GM12801 (cell line): ENCODE results near the gene DEPDC5.

ENCODE experiments used
- CTCF ChIP-seq: IDR thresholded peaks from one replicate; pipeline ENCODE4 v1.5.1; 2011; ENCODE audit warnings: control low read depth; ENCODE audit not compliant: insufficient read length; ENCODE audit errors: extremely low read depth

DEPDC5 gene

GRCh38 chr22:31881865-31882264 is 128.0 kb downstream of the DEPDC5 start:
- TF ChIP-seq CTCF, result no peak

- TF ChIP-seq CTCF, result no peak
Observed at GRCh38 chr22:31882971-31883370, 129.2 kb downstream of the DEPDC5 start.

GRCh38 chr22:31883989-31884388 is 130.2 kb downstream of the DEPDC5 start:
- no peak for TF ChIP-seq CTCF

- no peak for TF ChIP-seq CTCF
Observed at GRCh38 chr22:31891366-31892079, 137.7 kb downstream of the DEPDC5 start.

GRCh38 chr22:31892080-31892433 is 138.2 kb downstream of the DEPDC5 start:
- TF ChIP-seq CTCF, result no peak

GRCh38 chr22:31893460-31893859 is 139.6 kb downstream of the DEPDC5 start:
- no peak for TF ChIP-seq CTCF

- TF ChIP-seq CTCF, result no peak
Observed at GRCh38 chr22:31895411-31896123, 141.7 kb downstream of the DEPDC5 start.
